ENCODE results near the gene CIT.
"Not testable (repeated sequence)": the region's sequence is repeated elsewhere in the genome, so short reads cannot be mapped to it uniquely, and the experiment has no call there.

Gene CIT

DNA sequence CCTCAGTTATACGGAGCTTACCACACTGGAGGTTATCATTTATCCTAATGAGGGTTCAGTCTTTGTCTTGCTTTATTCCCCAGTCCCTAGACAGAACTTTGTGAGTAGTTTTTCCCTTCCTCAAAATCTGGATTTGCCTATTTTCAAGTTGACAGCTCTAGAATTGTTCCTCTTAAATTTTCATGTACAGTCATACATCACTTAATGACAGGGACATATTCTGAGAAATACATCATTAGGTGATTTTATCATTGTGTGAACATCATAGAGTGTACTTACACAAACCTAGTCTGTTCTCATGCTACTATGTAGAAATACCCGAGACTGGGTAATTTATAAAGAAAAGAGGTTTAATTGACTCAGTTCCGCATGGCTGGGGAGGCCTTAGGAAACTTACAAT lies 206.1 kb downstream of the CIT start:
- DNase-seq: no peak

DNA sequence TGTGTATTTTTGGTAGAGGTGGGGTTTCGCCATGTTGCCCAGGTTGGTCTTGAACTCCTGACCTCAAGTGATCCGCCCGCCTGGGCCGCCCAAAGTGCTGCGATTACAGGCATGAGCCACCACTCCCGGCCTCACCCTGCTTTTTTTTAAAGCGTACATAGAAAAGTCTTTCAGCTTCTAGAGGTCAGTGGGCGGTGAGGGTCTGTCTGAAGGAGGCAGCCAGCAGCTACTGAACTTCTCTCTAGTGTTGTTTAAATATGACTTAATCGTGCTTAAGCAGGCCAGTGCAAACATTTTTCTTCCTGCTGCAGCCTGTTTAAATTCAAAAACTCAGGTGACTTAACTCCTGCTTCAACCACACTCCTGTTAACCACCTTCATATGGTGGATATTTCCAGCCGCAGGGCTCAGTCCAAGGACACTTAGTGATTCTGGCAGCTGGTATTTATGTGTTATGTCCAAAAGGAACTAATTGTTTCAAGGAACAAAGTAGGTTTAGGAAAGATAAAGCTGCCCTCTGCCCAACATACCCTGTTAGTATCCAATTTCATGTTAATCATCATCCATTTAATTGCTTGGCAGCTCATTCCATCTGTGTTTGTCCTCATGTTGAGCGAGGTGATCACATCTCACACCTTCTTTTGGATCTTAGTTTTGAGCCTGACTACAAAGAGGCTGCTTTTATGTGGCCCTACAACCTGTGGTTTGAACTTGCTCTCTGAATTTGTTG lies 207.2 kb downstream of the CIT start:
- no peak for DNase-seq

DNA sequence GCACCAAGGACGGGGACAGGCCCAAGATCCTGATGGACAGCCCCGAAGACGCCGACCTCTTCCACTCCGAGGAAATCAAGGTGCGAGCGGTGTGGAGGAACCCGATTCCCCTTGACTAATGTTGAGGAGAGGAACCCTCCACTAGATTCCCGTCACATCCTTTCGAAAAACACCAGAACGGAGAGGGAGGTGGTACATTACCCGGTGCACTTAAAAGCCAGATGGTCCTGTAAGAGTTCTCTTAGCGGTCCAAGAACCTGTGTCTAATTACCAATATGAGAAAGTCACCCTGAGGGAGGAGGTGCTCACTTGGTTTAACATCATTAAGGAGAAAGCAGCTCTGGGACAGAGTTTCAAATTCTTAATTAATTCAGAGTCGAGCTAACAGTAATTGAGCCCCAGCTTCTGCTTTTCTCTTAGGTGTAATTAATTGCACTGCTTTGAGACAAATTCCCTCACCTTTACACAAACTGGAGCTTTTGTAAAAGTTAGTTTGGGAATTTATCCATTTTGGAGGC lies 208.7 kb downstream of the CIT start:
- no peak for DNase-seq

DNA sequence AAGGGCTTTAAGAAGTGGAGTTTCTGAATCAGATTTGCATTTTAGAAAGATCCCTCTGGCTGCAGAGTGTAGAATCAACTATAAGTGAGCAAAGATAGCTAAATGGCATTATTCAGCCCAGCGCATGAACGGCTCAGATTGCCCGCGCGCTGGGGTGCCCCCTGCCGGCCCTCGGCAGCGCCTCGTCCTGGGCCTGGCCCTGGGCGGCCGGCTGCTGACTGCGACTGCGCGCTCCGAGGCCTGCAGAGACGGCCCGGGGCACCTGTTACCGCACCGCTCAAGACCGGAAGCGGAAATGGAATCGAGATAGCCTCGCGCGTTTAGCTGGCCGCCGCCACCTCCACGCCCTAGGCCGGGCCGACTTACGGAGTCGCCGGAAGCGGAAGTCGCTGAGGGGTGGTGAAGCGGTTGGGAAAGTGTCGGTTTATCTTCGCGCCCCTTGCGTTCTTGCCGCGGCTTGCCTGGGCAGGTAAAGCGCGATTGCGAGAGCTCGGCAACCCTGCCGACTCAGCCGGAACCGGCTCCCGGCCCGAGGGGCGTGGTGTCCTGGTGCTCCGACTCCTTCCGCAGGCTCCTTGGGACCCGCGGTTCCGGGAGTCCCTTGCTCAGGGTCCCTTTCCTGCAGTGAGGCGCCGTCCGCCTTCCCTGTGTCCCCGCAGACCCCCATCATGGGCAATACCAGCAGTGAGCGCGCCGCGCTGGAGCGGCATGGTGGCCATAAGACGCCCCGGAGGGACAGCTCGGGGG lies 209.4 kb downstream of the CIT start, which contains the start of gene PRKAB1:
Gene PRKAB1 (plus strand): TSS at position 557 of the 747 bp plus-strand sequence. CDS start 112 bp downstream, at position 669.
- peak; percentile 93 to 96 for DNase-seq

DNA sequence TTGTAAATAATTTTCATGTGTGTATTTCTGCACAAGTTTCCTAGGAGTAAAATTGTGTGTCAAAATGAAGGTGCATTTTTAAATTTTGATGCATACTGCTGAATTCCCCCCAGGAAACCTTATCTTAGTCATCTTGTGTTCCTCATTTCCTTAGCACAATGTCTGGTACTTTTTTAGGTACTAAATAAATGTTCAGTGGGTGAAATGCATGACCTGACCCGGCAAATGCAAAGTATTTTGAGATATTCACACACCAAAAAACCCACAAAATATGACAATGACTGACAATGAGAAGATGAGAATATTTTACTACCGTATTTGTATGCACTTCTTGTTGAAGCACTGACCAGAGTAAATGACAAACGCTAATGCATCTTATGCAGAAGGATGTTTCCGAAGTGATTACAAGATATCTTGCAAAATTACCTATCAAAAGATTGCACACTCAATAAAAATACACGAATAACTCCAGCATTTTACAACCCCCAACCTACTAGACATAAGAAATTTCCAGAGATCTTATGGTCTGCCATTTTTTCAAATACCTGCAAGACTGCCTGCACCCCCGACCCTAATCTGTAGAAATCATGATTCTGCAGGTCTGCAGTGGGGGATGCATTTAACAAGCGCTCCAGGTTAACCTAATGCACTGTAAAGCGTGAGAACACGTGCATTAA lies 210.1 kb downstream of the CIT start:
- no peak for DNase-seq

DNA sequence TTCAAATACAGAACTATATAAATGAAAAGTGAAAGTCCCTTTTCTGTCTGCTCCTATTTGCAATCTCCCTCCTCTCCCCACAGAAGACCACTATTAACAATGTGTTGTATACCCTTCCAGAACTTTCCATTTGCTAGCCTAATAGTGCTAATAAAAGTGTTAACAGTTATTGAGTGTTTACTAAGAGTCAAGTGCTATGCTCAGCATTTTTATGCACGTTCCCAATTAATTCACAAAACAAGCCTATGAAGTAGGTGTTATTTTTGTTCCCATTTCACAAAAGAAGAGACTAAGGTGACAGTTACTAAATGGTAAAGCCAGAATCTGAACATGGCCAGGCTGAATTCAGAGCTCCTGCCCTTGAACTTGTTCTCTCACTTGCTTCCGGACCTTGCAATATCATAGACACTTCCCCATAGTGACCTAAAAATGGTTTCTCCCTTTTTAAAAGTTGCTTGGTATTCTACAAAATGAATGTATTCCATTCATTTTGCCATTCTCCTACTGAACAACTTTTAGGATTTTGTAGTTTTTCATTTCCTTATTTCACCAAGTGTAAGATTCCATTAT lies 210.8 kb downstream of the CIT start:
- no peak for DNase-seq

DNA sequence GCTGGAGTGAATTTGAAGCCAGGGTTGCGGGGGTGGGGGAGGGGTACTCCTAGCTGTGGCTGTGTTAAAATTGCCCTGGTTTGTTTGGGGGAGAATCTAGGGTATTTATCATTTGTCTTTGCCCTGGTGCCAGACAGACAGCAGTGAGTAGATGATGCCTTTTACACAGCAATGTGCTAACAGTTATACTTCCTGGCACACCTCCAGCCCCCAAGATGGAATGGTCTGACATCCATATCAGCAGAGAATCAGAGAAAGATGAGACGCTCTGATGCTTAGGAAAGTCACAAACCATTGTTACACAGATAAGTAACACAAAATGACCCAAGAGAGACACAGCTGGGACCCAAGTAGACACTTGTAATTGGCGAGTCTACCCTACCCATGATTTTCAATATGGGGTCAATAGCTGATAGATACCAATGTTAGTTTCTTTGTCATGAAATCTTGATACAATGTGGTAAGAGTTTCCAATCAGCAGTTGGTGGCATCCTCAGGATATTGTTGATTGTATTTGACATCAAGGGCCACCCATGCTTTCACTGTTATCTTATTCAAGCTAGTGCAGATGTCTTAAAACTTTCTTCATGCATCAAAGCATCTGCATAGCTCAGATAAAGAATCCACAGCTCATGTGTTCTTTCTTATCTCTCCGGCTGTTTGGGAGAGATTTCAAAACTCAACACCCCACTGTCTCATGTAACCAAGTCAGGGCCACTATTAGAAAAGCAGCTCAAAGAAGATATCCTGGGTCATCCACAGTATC lies 211.8 kb downstream of the CIT start:
- DNase-seq: no peak

DNA sequence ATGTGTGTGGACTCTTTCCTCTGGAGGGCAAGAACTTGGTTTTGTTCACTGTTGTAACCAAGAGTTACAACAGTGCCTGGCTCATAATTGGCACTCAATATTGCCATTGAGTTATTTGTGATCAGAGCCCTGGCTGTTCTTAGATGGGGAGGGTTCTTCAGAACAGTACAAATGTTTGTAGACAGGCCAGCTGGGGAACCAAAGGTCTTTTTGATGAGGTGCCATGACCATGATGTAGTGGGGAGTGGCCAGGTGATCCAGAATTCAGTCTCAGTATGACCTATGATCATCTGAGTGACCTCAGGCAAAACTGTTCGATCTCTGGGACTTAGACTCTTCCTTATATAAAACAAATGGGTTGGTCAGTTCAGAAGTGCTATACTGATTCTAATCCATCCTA lies 212.5 kb downstream of the CIT start:
- no peak for DNase-seq

DNA sequence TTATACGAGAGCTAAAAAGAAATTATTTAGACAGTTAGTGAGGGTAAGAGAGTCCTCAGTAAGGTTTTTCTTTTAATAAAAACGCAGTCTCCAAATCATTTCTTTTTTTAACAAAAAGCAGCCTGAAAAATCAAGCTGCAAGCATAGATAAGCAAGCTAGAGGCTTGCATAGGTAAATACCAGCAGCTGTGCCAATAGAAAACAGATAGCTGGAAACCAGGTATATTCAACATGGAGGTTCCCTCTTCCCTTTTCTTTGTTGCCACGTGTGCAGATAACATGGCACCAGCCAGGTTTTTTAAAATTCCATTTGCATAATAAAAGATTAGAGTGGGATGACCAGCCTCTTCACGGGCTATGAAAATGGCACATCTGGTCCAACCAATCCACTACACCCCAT lies 215.2 kb downstream of the CIT start:
- no peak for DNase-seq

DNA sequence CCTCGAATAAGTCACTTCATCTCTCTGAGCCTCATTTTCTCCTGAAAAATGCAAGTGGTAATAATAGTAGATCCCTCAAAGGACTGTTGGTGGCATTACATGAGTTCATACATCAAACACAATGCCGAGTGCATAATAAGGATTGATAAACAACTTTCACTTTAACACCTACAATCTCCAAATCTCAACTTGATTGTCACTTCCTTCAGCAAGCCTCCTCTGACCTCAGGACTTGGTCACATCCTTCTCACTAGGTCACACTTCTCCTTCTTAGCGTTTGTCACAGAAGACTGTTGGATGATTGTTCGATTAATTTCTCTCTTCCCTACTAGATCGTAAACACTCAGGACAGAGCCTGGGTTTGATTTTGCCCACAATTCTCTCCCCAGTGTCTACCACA lies 217.0 kb downstream of the CIT start:
- DNase-seq: no peak

DNA sequence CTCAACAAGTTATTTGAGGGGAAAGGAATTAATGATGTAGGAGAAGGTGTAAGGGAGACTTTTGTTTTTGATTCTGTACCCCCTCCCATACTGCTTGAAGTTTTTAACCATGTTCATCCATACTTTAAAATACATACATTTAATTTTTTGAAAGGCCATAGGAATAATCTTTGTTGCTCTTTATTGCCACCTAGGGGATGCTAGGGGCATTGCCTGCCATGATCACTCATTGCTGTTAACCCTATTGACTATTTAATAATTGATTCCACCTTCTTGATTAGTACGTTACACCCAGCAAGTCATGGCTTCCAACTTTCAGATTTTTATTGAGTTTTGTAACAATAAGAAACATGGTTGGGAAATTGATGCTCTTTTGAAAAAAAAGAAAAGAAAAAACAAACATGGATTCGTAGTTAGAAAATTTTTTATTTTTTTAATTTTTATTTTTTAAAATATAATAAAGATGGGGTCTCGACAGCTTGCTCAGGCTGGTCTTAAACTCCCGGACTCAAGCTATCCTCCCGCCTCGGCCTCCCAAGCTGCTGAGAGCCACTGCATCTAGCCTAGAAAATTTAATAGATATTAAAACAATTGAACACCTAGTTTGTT lies 217.7 kb downstream of the CIT start:
- DNase-seq: no peak

DNA sequence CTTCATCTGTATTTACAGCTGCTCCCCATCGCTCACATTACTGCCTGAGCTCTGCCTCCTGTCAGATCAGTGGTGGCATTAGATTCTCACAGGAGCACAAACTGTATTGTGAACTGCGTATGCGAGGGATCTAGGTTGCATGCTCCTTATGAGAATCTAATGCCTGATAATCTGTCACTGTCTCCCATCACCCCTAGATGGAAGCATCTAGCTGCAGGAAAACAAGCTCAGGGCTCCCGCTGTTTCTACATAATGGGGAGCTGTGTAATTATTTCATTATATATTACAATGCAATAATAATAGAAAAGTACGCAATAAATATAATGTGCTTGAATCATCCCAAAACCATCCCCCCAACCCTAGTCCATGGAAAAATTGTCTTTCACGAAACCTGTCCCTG lies 219.0 kb downstream of the CIT start:
- not testable (repeated sequence) for DNase-seq

DNA sequence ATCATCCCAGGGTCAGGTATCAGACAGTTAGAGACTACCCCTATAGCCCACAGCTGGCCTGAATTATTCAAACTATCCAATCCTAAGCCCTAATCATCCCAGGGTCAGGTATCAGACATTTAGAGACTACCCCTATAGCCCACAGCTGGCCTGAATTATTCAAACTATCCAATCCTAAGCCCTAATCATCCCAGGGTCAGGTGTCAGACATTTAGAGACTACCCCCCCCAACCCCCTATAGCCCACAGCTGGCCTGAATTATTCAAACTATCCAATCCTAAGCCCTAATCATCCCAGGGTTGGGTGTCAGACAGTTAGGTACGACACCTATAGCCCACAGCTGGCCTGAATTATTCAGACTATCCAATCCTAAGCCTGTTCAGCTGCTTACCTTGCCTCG lies 220.1 kb downstream of the CIT start:
- not testable (repeated sequence) for DNase-seq

DNA sequence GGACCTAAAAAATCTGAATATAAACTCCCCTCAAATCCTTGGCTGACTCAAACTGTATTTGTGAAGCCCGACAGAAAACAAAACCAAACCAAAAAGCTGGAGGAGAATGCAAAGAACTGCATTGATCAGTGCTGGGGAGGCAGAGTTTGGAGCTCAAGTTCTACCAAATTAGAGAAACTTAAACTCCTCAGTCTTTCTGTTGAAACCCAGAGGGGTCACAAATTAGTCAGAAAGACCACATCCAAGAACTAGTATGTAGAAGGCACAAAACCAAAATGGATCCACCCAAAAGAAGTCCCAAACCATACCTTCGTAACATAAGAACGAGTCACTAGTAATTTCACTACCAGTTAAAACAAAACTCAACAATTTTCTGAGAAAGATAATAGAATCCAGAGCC lies 224.5 kb downstream of the CIT start:
- no peak for DNase-seq

DNA sequence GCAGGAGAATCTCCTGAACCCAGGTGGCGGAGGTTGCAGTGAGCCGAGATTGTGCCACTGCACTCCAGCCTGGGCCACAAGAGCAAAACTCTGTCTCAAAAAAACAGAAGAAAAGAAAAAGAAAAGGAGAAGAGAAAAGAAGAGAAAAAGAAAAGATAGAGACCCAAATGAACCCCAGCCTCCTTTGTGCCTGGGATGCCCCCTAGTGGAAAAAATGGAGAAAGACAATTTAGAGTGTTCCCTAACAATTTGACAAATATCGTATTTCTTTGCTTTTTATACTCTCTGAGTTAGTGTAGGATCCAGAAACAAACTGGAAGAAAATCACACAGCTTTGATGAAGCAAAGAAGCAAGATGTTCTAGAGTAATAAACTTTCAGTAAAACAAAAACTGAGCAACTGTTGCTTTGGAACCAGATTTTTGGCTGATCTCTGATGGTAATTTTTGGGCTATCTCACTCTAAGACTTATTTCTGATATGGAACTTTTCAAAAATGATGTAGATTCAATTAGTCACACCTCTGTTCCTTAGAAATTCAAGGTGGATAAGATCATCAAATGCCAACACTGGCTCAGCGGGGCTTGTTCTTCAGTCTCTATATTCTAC lies 227.8 kb downstream of the CIT start:
- DNase-seq: no peak

DNA sequence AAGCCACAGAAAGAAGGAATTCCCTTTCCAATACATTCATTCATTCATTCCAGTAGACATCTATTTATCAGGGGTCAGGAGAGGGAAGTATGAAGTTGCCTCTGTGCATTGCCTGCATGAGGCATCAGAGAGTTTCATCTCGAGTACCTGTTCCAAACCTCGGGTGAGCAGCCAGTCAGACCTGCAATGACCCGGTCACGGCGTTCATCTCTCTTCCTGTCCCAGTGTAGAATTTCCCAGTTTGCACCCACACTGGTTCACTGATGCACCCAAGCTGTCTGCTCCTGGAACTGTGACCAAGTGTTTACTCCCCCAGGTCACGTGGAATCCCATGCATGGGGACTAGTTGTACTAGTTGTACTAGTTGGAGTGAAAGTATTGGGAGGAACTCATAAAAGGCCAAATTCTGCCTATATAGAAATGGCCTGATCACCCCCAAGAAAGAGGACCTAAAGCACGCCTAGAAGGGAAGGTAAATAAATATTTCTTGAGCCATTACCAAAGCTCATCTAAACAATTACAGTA lies 231.5 kb downstream of the CIT start:
- no peak for DNase-seq

DNA sequence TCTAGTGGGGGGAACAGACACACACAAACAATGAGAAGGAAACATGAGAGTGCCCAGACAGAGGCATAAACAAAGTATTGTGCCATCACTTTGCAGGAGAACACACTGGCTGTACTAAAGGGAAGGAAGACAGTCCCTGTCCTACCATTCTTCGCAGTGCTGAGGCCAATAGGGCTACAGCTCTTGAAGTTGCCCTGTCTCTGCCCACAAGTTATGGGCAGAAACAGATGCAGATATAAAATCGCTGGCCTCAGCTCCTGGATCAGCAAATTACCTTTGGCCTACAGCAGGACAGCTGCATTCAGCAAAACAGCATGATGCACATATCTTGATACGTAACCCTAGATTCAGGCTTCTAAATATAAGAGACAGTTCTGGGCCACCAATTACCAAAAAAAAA lies 232.2 kb downstream of the CIT start:
- DNase-seq: no peak

DNA sequence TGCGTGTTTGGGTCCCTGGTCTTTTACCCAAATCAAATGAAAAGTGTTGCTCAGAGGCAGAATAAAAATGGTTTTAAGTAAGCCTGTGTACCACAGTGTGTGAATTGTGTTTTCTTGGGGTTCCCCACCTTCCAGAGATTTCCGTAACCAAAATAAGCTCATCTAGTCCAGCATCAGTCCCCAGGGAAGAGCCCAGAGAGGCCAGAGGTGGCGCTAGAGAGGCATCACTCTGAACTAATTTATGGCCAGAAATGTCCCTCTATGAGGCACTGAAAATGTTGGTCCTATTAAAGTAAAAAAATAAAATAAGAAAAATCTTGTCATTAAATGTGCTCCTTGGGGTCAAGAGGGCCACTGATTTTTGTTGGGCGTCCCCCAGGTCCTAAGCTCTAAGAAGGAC lies 234.1 kb downstream of the CIT start:
- no peak for DNase-seq

Measured in hippocampal formation (tissue), 2 donors.